HG03064 (cell line): ENCODE measurements around the gene KRT83.

ENCODE experiments used
- ATAC-seq: cut with Tn5 transposase; IDR thresholded peaks from one replicate; pipeline ENCODE4 v1.9.1; 2021; ENCODE audit warnings: low read depth; ENCODE audit not compliant: unreplicated experiment

Gene KRT83

DNA sequence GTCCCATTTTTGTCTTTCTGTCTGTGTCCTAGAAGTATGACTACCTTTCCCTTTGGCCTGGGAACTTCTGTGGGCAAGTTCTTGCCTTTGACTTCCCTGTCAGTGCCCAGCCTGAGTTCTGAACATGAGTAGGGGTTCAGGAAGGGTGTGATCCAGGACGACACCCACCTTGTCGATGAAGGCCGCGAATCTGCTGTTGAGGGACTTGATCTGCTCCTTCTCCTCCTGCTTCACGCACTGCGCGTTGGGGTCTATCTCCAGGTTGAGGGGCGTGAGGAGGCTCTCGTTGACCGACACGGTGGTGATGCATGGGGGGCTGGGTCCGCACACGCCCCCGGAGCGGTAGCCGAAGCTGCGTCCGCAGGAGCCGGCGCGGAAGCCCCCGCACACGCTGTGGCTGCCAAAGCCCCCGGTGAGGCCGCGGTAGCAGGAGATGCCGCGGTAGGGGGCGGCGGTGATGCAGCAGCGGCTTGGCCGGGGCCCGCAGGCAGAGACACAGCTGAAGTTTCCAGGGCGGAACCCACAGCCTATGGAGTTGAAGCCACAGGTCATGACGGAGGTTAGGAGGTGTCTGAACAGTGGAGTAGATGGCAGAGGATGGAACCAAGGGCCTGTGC is at the start of gene KRT83:
Gene KRT83, minus strand, starts transcription at position 615 of the 617 bp plus-strand sequence. Its CDS starts 63 bp downstream, at position 552.
- ATAC-seq, result no peak

DNA sequence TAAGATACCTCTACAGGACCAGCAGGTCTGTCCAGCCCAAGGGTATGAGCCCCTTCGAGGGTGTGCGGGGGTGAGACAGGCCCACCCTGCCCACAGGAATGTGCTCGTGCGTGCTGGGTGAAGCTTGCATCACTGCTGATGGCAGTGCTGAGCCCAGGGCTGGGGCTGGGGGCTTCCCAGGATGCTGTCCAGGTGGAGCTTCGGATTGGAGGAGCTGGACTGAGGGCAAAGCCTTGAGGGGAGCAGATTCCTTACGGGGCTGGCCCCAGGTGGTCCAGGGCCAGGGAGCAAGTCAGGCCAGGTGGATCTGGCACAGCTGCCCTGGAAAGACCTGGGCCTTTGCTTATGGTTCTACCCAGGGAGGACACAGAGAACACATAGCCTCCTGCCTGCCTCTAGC is 48.6 kb upstream of the KRT83 start:
- ATAC-seq, result no peak

DNA sequence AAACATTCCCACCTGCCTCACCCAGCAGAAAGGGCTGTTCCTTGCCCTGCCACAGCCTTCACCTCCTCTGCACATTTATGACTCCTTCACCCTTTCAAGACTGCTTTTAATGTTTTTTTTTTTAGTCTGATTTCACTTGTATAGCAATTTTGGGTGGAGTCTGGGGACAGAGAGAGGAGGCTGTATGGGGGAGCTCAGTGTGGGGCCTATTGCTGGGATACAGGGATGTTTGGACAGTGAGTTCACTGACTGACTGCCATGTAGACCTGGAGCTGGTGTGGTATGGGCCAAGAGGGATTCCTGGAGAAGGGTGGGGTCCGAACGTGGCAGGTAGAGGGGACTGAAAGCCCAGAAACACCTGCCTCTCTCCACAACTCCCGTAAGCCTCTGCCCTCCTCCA is 48.0 kb upstream of the KRT83 start:
- no peak for ATAC-seq

DNA sequence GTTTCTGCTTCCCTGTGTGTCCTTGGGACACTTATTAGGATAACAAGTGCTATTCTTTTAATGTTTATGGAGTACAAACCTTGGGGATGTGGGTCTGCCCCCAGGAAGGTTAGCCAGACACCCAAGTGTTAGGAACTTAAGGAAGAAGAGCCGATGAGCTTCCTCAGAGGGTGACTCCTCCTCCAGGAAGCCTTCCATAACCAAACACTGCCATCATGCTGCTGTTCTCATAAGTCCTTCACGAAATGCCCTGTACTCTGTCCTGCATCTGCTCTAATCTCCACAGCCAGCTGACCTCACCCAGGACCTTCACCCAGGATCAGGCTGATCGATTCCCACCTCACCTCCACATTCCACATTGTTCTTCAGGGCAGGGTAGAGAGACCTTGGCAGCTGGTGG is 47.3 kb upstream of the KRT83 start:
- ATAC-seq, result no peak

DNA sequence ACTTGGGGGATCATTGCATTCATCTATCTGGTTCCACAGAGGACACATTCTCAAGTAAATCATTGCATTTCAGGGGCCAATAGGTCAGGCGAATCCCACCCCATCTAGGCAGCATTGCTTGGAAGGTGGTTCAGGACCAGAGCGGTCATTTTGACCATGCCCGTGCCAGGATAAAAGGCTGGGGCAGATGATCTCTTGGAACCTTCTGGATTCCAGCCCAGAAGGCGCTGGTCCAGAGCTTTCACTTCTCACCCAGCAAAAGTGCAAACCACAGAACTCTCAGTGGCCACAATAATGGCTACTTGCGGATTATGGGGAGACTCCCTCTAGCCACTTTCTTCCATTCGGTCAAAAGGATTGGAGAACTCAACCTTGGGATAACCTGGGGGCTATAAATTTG is 46.7 kb upstream of the KRT83 start:
- no peak for ATAC-seq

DNA sequence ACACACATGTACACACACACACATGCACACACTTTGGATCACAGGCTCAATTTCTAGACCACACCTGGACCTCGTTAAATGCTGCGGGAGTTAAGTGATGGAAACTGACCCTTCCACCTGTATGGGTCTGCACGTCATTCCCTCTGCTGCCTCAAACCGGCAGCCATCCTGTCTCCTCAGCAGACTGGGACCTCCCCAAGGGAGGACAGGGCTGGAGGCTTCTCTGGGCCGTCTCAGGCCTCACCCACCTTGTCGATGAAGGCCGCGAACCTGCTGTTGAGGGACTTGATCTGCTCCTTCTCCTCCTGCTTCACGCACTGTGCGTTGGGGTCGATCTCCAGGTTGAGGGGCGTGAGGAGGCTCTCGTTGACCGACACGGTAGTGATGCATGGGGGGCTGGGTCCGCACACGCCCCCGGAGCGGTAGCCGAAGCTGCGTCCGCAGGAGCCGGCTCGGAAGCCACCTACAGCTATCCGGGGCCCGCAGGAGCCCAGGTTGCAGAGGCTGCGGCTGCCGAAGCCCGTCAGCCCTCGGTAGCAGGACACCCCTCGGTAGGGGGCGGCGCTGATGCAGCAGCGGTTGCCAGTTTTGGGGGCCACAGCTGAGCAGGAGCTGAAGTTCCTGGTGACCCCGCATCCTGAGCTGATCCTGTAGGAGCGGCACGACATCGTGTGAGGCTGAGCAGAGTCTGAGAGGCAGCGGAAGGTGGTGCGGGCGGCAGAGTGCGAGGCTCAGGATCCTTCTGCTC is 45.7 kb upstream of the KRT83 start, which contains the start of gene KRT85:
Gene KRT85, minus strand, starts transcription at position 744 of the 748 bp plus-strand sequence. Its CDS starts 76 bp downstream, at position 668.
- ATAC-seq, result no peak

DNA sequence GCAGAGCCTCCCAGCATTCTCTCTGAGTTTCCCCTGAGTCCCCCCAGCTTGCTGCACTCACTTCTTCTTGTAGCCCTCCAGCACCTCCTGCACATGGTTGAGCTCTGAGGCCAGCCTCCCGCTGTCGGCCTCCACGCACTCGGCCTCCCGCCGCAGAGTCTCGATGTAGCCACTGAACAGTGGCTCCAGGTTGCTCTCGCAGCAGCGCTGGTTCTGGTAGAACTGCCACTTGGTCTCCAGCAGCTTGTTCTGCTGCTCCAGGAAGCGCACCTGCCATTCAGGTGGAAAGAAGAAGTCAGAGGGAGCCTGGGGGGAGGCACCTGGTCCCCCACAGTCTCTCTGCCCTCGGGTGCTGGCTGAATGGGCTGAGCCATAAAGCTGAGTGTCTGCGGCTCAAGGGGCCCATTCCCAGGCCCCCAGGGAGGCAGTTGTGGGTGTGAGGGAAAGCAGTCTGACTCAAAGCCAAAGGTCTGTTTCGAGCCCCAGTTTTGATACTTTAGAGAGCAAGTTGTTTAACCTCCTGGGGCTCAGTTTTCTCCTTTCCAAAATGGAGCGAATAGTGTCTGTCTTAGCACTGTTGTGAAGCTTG is 43.8 kb upstream of the KRT83 start:
- no peak for ATAC-seq

DNA sequence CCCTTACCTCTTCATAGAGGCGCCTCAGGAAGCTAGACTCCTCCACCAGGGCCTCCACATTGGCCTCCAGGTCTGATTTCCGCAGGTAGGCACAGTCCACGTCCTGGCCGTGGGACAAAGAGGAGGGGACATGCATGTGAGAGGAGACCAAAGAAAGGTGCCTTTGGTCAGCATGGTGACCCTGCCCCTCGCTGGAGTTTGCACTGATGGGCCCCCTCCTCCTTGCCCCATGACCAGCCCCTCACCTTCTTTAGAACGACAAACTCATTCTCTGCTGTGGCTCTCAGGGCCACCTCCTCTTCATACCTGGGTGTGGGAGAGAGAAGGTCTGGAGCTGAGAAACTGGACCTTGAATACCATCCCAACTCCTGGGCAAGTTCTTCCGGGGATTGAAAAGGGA is 42.9 kb upstream of the KRT83 start:
- ATAC-seq, result no peak

DNA sequence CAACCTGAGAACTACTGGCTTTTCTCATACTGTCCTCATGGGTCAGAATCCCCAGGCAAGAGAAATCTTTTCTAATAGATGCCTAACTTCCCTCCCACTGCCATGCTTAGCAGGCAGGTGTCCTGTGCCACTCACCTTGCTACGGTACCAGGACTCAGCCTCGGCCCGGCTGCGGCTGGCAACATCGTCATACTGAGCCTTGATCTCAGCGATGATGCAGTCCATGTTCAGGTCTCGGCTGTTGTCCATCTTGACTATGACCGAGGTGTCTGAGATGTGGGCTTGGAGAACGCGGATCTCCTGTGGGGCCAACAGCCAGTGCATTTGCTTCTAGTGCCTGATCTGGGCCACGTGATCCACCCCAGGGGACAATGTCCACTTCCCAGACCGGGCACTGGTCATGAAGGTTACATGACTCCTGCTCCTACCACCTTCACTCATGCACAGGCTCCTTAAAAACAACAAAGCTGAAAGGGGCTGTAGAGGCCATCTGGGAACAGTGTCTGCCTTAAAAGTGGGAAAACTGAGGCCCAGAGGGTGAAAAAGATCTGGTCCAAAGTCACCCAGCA is 42.0 kb upstream of the KRT83 start:
- no peak for ATAC-seq

DNA sequence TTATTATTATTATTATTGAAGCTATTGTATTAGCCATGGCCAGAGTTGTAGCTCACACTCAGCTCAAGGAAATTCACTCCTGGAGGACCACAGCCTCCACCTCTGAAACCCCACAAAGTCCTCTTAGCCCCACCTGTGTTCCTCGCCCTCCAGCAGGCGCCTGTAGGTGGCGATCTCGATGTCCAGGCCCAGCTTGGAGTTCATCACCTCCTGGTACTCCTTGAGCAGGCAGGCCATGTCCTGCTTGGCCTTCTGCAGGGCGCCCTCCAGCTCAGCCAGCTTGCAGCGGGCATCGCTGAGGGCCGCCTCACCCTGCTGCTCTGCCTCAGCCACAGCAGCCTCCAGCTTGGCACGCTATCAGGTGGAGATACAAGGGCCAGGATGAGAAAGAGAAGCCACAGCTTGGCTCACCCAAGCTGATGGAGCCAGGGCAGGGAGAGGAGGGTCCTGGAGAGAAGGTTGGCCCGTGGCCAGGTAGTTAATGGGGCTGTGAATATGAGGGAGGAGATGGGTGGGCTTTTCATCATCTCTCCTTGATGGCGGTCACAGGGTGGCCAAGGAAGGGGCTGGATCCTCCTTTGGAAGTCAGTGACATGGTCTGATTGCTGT is 41.0 kb upstream of the KRT83 start:
- no peak for ATAC-seq

DNA sequence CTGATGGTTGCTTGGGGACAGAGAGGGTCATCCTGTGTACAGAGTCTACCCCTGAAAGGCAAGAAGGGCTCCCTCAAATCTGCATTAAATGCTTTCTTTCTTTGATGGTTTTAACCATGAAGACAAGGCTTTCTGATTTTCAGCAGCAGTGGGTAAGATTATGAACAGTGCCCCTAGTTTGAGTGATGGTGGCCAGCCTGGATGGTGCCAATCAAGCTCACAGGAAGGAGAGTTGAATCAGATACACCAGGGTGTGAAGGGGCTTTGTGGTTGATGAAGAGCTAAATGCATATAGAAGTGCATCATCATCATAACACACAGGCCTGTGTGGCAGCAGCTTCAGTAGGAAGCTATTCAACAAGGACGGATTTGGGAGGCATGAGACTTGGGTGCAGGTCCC is 40.4 kb upstream of the KRT83 start:
- no peak for ATAC-seq

DNA sequence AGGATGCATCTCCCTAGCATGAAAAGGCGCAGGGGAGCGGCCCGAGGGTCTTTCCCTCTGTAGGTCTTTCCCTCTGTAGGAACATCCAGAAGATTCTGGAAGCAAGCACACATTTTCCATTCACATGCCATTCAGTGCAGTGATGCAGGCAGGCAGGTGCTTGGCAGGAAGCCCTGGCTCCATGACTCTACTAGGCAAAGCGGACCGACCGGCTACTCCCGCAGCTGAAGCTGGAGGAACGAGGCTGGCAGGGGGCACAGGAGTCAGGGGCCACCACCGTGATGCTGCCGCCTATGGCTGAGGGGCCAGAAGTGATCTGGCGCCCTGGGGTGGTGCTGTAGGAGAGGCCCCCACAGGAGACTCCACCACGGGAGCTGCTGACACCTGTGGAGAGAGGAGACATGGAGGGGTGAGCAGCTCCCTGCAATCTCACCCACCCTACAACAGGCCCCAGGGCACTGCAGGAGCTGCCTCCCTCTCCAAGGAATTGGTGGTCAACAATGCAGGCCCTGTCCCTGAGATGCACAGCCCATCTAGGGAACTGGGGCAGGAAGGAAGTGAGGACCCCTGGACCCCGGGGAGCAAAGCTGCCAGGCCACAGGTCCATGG is 39.6 kb upstream of the KRT83 start:
- no peak for ATAC-seq

DNA sequence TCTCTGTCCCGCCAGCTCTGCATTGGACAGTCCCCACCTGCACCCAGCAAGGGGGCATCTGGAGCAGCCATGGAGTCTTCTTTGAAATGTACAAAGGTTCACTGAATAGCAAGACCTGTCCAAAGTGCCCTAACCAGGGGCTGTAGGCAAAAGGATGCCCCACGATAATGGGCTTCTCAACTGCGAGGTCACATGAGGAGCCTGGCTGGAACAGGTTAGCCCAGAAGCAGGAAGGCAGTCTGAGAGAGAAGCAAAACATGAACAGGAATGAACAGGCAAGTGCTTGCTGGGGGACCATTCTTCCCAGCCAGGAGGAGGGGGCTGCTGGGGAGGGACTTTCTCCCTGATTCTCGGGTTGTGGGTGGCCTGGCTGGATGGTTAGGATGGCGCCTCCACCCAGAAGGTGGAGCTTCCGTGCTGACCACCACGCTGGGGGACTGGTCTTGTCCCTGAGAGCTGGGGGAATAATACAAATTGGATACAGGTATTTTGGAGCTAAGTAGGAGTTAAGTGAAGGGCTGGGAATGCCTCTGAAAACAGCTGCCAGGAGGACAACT is 39.0 kb upstream of the KRT83 start:
- no peak for ATAC-seq

DNA sequence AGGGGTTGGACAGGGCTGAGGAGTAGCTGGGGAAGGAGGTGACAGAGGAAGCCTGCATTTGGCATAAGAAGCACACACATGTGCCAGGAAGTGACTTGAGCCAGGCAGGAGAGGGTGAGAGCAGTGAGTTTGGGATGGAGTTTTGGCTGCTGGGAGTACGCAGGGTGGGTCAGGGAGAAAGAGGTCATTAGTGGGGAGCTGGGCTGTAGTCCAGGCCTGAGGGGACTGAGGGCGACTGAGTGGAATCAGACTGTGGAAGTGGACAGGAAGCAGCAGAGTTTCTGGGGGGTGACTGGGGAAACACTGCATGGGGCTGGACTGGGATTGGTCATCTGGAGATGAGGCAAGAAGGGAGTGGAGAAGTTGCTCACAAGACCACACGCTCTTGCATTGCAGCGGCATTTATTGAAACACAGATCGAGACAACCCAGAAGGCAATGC is 38.4 kb upstream of the KRT83 start:
- no peak for ATAC-seq

DNA sequence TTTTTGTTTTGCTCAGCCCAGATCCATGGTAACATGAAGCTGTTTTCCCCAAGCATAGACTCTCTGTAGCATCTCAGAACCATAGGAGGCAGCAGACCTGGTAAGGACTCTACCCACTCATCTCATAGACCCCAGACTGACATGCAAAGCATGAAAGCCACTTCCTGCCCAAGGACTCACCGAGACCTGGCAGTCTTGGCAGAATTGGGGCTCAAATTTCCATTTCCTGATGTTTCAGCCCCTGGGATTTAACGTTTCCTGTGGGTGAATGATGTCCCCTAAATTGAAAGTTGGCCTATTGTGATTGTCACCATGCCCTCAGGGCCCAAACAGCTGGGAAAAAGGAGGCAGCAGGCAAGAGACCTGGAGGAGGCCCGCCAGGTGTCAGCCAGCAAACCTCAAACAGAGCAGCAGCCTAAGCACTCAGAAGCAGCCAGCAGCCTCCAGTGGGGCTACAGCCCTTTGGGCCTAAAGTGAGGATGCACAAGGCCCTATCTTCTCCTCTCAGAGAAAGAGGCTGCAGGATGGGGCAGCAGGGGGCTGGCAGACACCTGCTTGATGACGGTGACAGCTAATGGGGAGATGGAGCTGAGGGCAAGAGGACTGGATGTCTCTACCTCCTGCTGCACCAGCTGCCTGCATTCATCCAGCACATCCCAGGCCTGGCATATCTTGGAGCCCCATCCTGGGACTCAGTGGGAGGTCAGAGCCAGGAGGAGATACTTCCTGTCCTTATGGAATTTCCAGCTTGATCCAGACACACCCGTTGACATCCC is 37.6 kb upstream of the KRT83 start:
- peak; percentile 82 for ATAC-seq

DNA sequence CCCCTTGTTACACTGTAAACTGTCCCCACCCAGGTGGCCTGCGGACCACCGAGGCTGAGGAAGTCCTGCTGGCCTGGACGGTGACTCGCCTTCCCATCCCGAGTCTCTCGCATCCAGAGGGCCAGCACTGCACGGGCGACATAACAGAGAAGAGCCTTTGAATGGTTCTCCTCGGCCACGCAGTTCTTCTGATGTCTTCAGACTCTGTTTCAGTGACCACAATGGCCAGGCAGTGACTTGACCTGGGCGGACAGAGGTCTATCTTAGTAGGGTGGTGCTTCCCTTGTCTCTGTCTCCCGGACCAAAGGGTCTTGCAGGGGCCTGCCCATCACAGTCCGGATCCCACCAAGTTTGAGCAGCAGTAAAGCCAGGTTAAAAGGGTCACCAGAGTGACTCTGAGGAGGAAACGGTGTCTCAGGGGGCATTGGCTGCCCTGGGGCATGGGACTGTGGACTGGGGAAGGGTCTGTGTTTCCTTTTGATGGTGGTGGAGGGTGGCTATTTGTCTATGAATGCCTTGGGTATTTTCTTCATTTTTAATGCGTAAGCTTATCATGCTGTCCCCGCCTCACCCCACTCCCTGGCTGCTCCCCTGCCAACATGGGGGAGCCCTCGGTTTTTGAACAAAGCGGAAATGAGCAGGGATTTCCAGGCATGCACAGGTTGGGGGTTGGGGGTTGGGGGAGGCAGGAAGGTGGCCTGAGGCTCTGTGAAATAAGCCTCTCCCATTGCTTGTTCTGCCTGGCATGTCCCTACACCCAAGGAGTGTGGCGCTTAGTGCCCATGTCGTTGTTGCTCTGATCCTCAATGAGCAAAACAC is 35.8 kb upstream of the KRT83 start:
- no peak for ATAC-seq

DNA sequence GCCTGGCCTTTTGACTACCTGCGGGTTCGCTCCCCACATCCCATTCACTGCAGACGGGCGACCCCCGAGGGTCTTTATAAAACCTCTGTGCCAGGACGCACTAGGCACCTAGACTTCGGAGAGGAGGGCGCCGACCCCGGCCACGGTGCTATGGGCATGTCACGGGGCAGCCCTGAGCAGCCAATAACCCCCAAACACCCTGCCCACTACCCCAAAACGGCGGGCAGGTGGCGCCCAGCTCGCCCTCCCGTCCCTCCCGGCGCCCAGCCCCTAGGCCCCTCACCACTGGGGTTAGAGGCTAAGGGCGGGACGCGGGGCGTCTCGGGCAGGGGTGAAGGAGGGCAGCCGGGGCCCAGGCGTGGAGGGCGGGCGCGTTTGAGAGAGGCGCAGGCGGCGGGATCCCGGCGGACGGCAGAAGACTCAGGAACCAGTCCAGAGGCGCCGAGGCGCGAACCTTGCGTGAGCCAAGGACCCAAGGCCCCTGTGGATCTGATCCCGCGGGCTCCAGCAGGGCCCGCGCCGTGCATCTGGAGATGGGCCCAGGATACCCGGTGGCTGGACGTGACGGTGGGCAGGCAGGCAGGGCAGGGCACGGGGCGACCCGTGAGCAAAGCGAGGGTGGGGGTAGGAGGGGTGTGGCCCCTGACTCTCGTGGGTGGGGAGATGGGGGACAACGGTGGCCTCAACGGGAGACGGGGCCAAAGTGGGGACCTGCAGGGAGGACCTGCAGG is 35.0 kb upstream of the KRT83 start:
- no peak for ATAC-seq

DNA sequence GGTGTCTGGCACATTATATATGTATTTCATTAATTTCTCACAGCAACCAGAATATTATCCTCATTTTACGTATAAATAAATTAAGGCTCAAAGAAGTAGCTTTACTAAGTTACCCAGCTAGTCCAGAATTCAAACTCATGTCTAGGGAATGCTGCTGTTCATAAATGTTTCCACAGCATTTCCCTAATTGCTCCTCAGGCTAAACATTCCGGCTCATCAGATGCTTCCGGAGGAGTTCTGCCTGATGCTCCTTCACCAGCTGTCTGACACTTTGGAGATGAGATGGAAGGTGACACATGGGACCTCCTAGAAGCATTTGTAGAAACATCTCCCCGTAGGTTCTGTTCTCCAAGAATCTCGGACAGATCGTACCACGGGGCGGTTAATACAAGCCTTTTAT is 34.0 kb upstream of the KRT83 start:
- no peak for ATAC-seq
